GM12892 (cell line): ENCODE data around the gene VAMP3.

Source experiments
- POLR2AphosphoS5 ChIP-seq: IDR thresholded peaks from 2 replicates; pipeline ENCODE4 v1.6.1; 2011; ENCODE audit warnings: low read depth, low read length, control low read depth
- TAF1 ChIP-seq: IDR thresholded peaks from 2 replicates; pipeline ENCODE4 v1.6.1; 2011; ENCODE audit warnings: low read depth, mild to moderate bottlenecking, control low read depth, low read length, borderline replicate concordance

GRCh38 chr1:7824701-7825100, 53.6 kb downstream of the VAMP3 start:
- TF ChIP-seq POLR2AphosphoS5 (no peak), TAF1 (no peak)
